Measurements from ENCODE around the gene MS4A4E.
"Not testable (repeated sequence)": the region's sequence is repeated elsewhere in the genome, so short reads cannot be mapped to it uniquely, and the experiment has no call there.

MS4A4E gene

GRCh38 chr11:60242740-60243239 is at the start of gene MS4A4E:
MS4A4E (minus strand) TSS chr11:60243137; CDS start chr11:60230055, 13,082 bp downstream.
- CTCF ChIA-PET: no interaction called here
- POLR2A ChIA-PET (ENCODE audit: low non-redundant PET): no interaction called here
- no peak for DNase-seq (ENCODE audit: low spot score)

GRCh38 chr11:60292145-60292544 is 49.2 kb upstream of the MS4A4E start:
- ChIA-PET POLR2A (ENCODE audit: low non-redundant PET) (no interaction called here), CTCF (no interaction called here)
- no peak for TF ChIP-seq CTCF (conservative IDR thresholded peaks at IDR 0.05; ENCODE audit: low read depth)
- no peak overlapping the region for H3K27ac ChIP-seq
- DNase-seq (ENCODE audit: low spot score): no peak

More at GRCh38 chr11:60242740-60243239, at the start of gene MS4A4E:
- H3K27ac ChIP-seq: no peak within 1 kb of the TSS
- no peak for TF ChIP-seq CTCF (conservative IDR thresholded peaks at IDR 0.05; ENCODE audit: low read depth)

GRCh38 chr11:60288531-60288930 is 45.6 kb upstream of the MS4A4E start:
- TF ChIP-seq CTCF (conservative IDR thresholded peaks at IDR 0.05; ENCODE audit: low read depth): no peak
- no peak overlapping the region for H3K27ac ChIP-seq
- CTCF ChIA-PET: interaction anchor here (0.6 kb wide), 1 partner anchor 74 kb away, joined by 3 read pairs; no protein-coding TSS in a partner anchor
- DNase-seq (ENCODE audit: low spot score): no peak
- POLR2A ChIA-PET (ENCODE audit: low non-redundant PET): no interaction called here

GRCh38 chr11:60285411-60286126 is 42.6 kb upstream of the MS4A4E start:
- CTCF ChIA-PET: interaction anchor here (1.0 kb wide), 1 partner anchor 78 kb away, joined by 3 read pairs; no protein-coding TSS in a partner anchor
- POLR2A ChIA-PET (ENCODE audit: low non-redundant PET); DNase-seq (ENCODE audit: low spot score); H3K27ac ChIP-seq: not testable (repeated sequence)

GRCh38 chr11:60282286-60282685 is 39.3 kb upstream of the MS4A4E start:
- TF ChIP-seq CTCF (conservative IDR thresholded peaks at IDR 0.05; ENCODE audit: low read depth): no peak
- POLR2A ChIA-PET (ENCODE audit: low non-redundant PET): no interaction called here

GRCh38 chr11:60281485-60281884 is 38.5 kb upstream of the MS4A4E start:
- CTCF ChIA-PET: no interaction called here
- POLR2A ChIA-PET (ENCODE audit: low non-redundant PET): no interaction called here
- no peak for TF ChIP-seq CTCF (conservative IDR thresholded peaks at IDR 0.05; ENCODE audit: low read depth)
- H3K27ac ChIP-seq: no peak overlapping the region
- DNase-seq (ENCODE audit: low spot score): no peak

More at GRCh38 chr11:60282286-60282685, 39.3 kb upstream of the MS4A4E start:
- CTCF ChIA-PET: no interaction called here
- no peak for DNase-seq (ENCODE audit: low spot score)
- H3K27ac ChIP-seq: no peak overlapping the region

- POLR2A ChIA-PET (ENCODE audit: low non-redundant PET): no interaction called here
- H3K27ac ChIP-seq: no peak within 1 kb of the TSS
- DNase-seq (ENCODE audit: low spot score): no peak
- no peak for TF ChIP-seq CTCF (conservative IDR thresholded peaks at IDR 0.05; ENCODE audit: low read depth)
- CTCF ChIA-PET: interaction anchor here (0.5 to 0.6 kb wide), 3 partner anchors 51 to 330 kb away, joined by 3 read pairs; no protein-coding TSS in a partner anchor
These were observed 37.5 kb upstream of the MS4A4E start, which contains the start of gene MS4A4A for GRCh38 chr11:60280412-60280811. MS4A4A (plus strand) TSS chr11:60280666; CDS start chr11:60280676, 10 bp downstream.
